Measurements from ENCODE around the gene ADPRHL1. TPM values are rescaled to one million over a fixed set of nuclear protein-coding genes. Genes with fewer than 3 reads are reported as not detected.
"Not testable (repeated sequence)": the region's sequence is repeated elsewhere in the genome, so short reads cannot be mapped to it uniquely, and the experiment has no call there.

ADPRHL1 gene
- total RNA-seq, 1 experiment from 2014 or later = 21.4 TPM

DNA sequence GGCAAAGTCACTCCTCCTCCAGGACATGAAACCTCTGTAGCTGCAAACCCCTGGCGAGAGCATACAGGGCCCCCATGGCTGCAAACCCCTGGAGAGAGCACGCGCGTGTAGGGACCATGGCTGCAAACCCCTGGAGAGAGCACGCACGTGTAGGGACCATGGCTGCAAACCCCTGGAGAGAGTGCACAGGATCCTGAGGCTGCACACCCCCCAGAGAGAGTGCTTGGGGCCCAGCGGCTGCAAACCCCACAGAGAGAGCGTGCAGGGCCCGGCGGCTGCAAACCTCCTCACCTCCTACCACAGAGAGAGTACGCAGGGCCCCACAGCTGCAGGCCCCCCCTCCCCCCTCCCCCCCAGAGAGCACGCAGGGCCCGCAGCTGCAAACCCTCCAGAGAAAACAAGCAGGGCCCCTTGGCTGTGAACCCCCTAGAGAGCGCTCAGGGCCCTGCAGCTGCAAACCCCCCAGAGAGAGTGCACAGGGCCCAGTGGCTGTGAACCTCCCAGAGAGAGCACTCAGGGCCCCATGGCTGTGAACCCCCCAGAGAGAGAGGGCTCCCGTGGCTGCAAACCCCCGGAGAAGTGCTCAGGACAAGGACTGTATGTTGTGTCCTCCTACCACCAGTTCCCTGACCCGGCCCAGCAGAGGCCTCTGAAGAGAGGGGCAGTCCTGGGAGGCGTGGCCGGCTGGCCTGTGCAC, 7.3 kb downstream of the ADPRHL1 start:
- in situ Hi-C loops (cut with HindIII; ENCODE audit: low pct_unique_long_range_greater_than_20kb, low sequenced_read_pairs) = no loop called here
- no peak for DNase-seq (ENCODE audit: low read depth)

DNA sequence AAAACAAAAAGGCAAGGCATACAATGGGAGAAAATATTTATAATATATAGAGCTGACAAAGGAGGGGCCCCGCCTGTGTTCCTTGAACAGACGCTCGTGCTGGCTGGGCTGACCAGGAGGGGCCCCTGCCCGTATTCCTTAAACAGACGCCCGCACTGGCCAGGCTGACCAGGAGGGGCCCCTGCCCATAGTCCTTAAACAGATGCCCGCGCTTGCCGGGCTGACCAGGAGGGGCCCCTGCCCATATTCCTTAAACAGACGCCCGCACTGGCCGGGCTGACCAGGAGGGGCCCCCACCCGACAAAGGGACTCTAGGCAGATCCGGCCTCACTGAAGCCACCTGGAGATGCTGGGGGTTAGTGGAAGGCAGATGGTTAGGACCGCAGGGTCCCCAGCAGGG, 9.3 kb downstream of the ADPRHL1 start:
- in situ Hi-C loops (cut with HindIII; ENCODE audit: low pct_unique_long_range_greater_than_20kb, low sequenced_read_pairs) = no loop called here
- DNase-seq (ENCODE audit: low read depth) = no peak

DNA sequence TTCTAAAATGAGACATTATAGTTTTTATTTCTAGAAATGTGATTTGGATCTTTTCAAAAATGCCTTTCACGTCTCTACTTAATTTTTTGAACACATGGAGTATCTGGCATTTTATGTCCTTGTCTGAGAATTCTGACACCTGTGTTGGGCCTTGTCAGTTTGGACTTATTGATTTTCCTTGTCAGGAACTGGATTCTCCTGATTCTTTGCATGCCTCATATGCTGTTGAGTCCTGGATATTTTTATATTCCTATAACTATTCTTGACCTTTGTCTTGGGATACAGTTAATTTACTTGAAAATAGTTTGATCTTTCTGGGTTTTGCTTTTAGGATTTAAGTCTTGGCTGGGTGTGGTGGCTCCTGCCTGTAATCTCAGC, 10.3 kb downstream of the ADPRHL1 start:
- no peak for DNase-seq (ENCODE audit: low read depth)
- in situ Hi-C loops (cut with HindIII; ENCODE audit: low pct_unique_long_range_greater_than_20kb, low sequenced_read_pairs) = no loop called here

DNA sequence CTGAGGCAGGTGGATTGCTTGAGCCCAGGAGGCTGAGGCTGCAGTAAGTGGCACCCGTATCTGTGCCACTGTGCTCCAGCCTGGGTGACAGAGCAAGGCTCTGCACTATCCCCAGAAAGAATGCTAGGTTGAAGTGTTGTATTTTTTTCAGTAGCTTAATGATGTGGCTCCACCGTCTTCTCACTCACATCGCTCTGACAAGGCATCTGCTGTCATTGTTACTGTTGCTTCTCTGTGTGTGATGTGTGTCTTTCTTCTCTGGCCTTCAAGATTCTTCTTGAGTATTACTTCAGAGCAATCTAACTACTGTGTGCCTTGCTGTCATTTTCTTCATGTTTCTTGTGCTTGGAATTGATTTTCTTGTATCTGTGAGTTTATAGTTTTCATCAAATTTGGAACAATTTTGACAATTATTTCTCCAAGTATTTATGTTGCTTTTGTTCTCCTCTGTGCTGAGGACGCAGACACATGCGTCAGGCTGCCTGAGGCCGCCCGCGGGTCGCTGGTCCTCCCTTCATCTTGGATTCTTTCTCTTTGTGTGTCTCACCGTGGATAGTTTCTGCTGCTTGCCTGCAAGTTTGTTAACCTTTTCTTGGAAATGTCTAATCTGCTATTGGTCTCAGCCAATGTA, 10.8 kb downstream of the ADPRHL1 start:
- DNase-seq (ENCODE audit: low read depth) = no peak
- in situ Hi-C loops (cut with HindIII; ENCODE audit: low pct_unique_long_range_greater_than_20kb, low sequenced_read_pairs) = no loop called here

DNA sequence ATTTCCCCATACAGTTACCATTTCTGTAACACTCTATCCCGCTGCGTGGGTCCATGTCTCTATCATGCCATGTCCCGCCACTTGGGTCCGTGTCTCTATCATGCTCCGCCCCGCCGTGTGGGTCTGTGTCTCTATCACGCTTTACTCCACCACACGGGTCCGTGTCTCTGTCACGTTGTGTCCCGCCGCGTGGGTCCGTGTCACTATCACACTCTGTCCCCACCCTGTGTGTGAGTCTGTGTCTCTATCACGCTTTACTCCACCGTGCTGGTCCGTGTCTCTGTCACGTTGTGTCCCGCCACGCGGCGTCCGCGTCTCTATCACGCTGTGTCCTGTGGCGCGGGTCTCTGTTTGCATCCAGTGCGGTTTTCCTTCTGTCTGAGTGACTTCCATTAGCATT, 11.6 kb downstream of the ADPRHL1 start:
- no peak for DNase-seq (ENCODE audit: low read depth)
- in situ Hi-C loops (cut with HindIII; ENCODE audit: low pct_unique_long_range_greater_than_20kb, low sequenced_read_pairs) = no loop called here

DNA sequence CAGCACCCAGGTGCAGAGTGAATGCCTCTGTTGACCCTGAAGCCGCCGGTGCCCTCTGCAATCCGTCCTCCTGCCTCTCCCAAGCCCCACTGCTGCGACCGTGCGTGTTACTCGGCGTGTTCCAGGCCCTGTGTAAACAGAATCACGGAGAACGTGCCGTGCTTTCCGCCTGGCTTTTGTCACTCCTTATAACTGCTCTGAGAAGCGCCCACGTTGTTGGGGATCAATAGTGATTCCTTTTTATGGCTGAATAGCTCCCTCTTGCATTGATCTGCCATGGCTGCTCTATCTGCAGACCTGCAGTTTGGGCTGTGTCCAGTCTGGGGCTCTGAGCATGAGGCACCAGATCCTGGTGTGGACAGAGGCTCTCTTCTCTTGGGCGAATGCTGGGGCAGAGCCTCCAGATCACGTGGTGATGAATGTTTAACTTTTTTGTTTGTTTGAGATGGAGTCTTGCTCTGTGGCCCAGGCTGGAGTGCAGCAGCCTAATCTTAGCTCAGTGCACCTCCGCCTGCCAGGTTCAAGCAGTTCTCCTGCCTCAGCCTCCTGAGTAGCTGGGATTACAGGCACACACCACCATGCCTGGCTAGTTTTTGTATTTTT, 15.8 kb downstream of the ADPRHL1 start:
- in situ Hi-C loops (cut with HindIII; ENCODE audit: low pct_unique_long_range_greater_than_20kb, low sequenced_read_pairs) = no loop called here
- DNase-seq (ENCODE audit: low read depth) = peak; percentile 12

DNA sequence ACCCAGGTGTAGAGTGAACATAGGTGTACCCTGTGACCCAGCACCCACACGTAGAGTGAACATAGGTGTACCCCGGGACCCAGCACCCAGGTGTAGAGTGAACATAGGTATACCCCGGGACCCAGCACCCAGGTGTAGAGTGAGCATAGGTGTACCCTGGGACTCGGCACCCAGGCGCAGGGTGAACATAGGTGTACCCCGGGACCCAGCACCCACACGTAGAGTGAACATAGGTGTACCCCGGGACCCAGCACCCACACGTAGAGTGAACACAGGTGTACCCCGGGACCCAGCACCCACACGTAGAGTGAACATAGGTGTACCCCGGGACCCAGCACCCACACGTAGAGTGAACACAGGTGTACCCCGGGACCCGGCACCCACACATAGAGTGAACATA, 16.4 kb downstream of the ADPRHL1 start:
- DNase-seq (ENCODE audit: low read depth); in situ Hi-C loops (cut with HindIII; ENCODE audit: low pct_unique_long_range_greater_than_20kb, low sequenced_read_pairs): not testable (repeated sequence)

DNA sequence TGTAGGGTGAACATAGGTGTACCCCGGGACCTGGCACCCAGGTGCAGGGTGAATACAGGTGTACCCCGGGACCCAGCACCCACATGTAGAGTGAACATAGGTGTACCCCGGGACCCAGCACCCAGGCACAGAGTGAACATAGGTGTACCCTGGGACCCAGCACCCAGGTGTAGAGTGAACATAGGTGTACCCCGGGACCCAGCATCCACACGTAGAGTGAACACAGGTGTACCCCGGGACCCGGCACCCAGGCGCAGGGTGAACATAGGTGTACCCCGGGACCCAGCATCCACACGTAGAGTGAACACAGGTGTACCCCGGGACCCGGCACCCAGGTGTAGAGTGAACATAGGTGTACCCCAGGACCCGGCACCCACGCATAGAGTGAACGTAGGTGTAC, 17.4 kb downstream of the ADPRHL1 start:
- DNase-seq (ENCODE audit: low read depth); in situ Hi-C loops (cut with HindIII; ENCODE audit: low pct_unique_long_range_greater_than_20kb, low sequenced_read_pairs): not testable (repeated sequence)

DNA sequence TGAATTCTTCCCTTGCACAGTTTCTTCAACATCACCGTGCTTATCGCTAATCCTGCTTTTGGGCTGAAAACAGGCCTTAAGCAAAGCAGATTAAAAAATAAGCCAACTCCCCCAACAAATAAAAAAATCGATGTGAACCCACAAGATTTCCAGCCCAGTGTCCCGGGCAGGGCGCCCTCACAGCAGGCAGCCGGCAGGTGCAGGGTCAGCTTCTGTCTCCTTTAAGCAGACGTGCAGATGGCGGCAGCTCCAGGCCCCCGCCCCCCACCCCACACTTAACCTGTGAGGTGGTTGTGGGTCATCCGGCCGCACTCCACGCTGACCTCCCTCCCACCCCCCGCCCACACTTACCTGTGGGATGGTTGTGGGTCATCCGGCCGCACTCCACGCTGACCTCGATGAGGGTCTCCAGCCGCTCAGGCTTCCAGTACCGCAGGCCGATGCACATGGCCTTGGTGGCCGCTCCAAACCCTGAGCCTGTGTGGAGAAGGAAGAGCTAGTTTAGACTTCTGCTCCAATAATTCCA, 19.8 kb downstream of the ADPRHL1 start:
- DNase-seq (ENCODE audit: low read depth) = no peak
- in situ Hi-C loops (cut with HindIII; ENCODE audit: low pct_unique_long_range_greater_than_20kb, low sequenced_read_pairs) = no loop called here

DNA sequence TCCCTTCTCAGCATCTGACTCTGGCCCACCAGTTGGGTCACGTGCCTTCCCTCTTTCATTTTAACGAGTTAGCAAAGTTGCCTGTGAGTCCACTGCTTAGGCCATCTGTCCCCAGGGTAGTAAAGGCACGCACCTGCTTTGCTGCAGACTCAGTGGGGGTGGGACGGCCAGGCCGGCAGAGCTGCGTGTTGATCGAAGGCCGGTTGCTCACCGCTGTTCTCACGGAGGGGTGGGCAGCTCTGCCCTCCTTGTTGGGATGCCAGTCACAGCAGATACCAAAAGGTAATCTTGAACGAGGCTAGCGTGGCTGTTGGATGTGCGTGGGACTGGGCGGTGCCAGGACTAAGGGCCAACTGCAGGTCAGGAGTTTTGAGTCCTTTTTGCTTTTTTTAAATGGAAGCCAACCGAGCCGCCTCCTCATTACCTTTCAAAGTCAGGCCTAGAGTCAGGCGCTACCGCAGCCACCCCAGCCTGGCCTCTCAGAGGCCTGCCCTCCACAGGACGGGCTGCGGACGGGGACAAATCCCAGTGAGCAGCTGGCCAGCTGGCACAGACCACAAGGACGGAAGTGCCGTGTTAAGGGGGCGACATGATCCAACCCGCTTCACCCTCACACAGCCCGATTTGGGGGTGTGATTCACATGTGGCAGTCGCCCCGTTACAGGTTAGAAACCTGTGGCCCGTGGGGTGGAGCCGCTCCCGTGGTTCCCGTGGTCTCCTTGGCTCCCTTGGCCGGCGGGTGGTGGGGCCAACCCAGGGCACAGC, 20.6 kb downstream of the ADPRHL1 start:
- in situ Hi-C loops (cut with HindIII; ENCODE audit: low pct_unique_long_range_greater_than_20kb, low sequenced_read_pairs) = no loop called here

DNA sequence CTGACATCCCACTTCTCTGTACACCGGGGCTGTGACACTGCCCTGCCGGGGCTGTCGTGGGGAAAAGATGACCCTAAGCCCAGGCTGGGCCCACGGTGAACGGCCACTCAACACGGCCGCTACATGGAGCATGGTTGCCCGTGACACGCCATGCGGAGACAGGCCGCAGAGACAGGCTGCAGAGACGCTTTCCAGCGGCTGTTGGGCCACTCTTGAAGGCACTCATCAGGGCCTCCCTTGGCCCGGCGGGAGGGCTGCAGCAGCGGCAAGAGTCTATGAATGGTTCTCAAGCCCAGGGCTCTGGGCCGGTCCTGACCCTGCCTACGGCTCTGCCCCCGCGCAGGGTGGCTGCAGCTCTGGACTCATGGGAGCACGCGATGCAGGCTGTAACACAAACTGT, 22.1 kb downstream of the ADPRHL1 start:
- DNase-seq (ENCODE audit: low read depth) = no peak
- in situ Hi-C loops (cut with HindIII; ENCODE audit: low pct_unique_long_range_greater_than_20kb, low sequenced_read_pairs) = no loop called here

More for the DNA sequence above, 20.6 kb downstream of the ADPRHL1 start:
- DNase-seq (ENCODE audit: low read depth) = no peak

DNA sequence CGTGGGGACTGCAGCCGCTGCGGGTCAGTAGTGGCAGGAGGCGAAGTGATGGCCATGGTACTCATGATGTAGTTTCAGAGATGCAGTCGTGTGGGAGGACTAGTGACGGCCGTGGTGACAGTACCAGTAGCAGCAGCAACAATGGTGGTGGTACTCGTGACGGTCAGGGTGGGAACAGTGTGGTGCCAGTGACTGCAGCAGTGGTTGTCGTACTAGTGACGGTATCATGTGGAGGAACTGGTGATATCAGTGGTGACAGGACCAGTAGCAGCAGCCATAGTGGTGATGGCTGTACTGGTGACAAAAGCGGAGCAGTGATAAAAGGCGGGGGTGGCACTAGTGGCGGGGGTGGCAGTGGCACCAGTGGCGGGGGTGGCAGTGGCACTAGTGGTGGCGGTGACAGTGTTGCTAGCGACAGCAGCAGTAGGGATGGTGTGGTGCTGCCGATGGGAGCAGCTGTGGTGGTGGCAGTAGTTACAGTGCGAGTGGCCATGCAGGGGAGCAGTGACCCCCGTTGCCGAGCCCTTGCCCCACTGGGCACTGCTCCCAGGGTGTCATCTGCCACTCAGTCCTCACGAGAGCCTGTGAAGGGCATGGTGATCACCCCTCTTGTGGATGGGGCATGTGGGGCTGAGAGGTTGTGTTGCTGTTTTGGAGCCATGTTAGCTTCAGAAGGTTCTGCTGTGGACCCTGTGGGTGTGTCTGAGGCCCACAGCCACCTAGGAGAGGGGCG, 22.7 kb downstream of the ADPRHL1 start:
- in situ Hi-C loops (cut with HindIII; ENCODE audit: low pct_unique_long_range_greater_than_20kb, low sequenced_read_pairs) = no loop called here
- no peak for DNase-seq (ENCODE audit: low read depth)

DNA sequence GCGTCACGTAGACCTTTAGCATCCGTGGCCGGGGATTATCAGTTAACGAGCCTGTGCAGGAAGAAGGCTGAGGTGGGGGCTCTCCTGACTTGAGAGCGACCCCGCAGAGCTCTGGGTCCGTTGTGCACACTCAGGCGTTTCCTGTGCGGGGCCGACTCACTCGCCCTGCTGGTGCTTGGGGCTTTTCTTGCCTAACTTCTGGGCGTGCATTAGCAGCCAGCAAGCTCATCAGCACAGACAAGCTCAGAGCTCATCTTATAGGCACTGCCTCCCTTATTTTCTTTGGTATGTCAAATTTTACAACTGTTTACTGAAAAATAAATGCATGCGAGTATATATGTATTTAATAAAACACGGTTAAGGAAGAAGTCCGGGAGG, 23.7 kb downstream of the ADPRHL1 start:
- in situ Hi-C loops (cut with HindIII; ENCODE audit: low pct_unique_long_range_greater_than_20kb, low sequenced_read_pairs) = no loop called here
- DNase-seq (ENCODE audit: low read depth) = no peak

DNA sequence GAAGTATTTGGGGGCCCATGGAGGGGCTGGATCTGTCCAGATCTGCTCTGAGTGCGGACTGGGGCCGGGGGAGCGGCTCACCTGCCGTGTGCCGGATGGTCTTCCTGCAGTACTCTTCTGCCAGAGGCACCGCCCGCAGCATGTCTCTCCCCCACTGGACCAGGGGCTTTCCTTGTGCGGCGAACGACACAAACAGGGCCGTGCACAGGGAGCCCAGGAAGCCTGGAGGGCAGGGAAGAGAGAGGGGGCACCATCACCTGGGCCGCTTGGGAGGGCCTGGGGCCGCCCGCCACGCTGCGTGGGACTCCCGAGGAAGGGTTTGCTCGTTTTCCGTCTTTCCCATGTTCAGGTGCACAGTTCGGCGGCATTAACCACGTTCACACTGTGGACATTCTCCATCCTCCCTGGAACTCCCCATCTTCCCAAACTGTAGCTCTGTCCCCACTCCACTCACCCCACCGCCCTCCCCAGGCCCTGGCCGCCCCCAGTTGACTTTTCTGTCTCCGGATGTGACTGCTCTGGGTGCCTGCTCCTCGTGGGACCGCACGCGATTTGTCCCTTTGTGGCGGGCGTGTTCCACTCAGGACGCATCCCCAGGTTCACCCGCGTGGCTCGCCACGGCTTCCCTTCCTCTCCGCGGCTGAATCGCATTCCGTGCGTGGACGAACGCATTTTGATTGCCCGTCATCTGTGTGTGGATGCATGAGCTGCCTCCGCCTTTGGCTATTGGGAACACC, 24.2 kb downstream of the ADPRHL1 start:
- in situ Hi-C loops (cut with HindIII; ENCODE audit: low pct_unique_long_range_greater_than_20kb, low sequenced_read_pairs) = no loop called here
- no peak for DNase-seq (ENCODE audit: low read depth)

DNA sequence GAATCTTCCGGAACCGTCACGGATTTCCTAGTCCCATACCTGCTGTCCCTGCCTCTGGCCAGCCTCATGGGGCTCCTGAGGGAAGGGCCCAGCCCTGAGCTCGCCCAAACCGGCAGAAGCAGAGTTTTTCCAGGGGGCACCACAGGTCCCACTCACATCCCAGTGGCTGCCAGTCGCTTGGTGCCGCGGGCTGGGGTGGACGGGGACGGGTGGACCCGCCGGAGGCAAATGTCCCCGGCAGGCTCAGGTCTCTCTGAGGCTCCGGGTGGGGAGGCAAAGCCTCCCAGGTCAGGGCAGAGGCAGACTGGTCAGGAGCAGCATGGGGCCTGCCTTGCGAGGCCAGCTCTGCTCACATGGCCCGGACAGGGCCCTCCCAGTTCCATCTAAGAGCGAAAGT, 24.8 kb downstream of the ADPRHL1 start:
- no peak for DNase-seq (ENCODE audit: low read depth)
- in situ Hi-C loops (cut with HindIII; ENCODE audit: low pct_unique_long_range_greater_than_20kb, low sequenced_read_pairs) = no loop called here

DNA sequence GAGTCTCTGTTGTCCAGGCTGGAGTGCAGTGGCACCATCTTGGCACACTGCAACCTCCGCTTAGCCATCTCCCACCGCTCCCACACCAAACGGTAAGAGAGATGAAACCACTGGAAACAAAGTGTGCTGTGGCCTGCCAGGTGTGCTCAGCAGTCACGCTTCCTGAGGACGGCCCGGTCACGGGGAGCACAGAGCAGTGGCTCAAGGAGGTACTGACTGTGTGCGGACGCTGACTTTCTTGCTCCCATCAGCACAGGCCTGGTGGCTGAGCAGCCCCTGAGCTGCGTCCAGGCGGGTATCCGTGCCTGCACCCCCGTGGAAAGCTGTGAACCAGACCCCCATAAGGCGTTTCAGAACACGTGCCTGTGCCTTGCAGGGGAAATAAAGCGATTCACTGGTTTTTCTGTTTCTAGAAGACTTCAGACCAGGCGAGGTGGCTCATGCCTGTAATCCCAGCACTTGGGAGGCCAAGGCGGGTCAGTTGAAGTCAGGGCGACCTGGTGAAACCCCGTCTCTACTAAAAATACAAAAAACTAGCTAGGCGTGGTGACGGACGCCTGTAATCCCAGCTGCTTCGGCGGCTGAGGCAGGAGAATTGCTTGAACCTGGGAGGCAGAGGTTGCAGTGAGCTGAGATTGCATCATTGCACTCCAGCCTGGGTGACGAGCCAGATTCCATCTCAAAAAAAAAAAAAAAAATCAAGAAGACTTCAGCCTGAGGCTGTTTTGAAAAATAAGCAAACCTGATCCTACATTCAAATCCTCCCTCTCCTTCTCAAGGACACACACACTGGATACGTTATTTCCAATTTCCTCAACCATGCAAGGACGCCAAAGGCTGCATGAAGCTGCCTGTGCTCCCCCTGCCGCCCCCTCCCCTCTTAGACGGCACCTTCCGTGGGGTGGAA, 25.5 kb downstream of the ADPRHL1 start:
- DNase-seq (ENCODE audit: low read depth) = no peak
- in situ Hi-C loops (cut with HindIII; ENCODE audit: low pct_unique_long_range_greater_than_20kb, low sequenced_read_pairs) = no loop called here

DNA sequence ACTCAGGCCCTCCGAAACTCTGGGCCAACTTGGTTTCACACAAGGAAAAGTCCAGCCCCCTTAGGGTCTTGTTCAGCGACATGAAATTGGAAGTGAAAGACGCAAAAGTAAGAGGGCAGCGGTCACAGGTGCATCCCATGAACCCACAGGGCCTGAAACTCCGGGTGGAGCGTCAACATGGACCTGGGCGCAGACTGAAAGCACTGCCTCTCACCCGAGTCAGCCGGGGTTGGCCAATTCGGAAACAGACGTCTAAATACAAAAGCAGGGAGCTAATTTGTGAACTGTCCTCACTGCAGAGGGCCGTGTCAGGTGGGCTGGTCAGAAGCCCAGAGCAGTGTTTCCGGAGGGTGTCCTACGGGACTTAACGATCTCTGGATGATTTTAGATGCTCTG, 26.7 kb downstream of the ADPRHL1 start:
- in situ Hi-C loops (cut with HindIII; ENCODE audit: low pct_unique_long_range_greater_than_20kb, low sequenced_read_pairs) = no loop called here
- DNase-seq (ENCODE audit: low read depth) = no peak

Data from Caki2 (cell line).